ENCODE results near the gene WIPF1.

The WIPF1 gene

GRCh38 chr2:174529916-174530315 lies 67.7 kb downstream of the WIPF1 start:
- DNase-seq, result no peak

DNA sequence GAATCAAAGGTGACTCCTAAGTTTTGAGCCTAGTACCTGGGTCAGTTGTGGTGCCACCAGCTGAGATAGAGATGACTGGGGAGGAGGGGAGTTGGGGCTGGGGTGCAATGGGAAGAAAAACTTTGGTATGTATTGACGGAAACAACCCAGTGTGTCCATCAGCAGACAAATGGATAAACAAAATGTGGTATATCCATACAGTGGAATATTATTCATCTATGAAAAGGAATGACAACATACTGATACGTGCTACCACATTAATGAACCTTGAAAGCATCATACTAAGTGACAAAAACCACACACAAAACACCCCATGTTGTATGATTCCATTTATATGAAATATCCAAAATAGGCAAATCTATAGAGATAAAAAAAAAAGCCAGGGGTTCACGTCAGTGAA lies 69.6 kb downstream of the WIPF1 start:
- no peak for DNase-seq

- DNase-seq, result no peak
These were observed 70.4 kb downstream of the WIPF1 start for GRCh38 chr2:174527101-174527721.

GRCh38 chr2:174524527-174524926 lies 73.1 kb downstream of the WIPF1 start:
- DNase-seq, result peak in 1 of 2 donors; percentile 12

- DNase-seq, result peak in 1 of 2 donors; percentile 9
These were observed 75.1 kb downstream of the WIPF1 start for GRCh38 chr2:174522553-174522952.

DNA sequence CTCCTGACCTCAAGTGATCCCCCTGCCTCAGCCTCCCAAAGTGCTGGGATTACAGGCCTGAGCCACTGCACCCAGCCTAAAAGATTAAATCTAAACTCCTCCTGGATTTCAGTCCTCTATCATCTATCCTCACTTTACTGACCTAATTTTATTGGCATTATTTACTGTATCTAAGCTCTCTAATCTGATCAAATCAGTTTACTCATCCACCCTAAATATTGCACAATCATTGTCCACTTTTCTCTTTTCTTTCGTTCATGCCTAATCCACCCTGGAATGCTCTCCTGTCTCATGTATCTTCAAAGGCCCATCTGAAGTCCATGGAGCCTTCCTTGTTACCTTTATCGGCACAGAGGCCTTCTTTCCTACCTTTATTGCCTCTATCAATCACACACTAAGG lies 79.2 kb downstream of the WIPF1 start:
- DNase-seq, result no peak

DNA sequence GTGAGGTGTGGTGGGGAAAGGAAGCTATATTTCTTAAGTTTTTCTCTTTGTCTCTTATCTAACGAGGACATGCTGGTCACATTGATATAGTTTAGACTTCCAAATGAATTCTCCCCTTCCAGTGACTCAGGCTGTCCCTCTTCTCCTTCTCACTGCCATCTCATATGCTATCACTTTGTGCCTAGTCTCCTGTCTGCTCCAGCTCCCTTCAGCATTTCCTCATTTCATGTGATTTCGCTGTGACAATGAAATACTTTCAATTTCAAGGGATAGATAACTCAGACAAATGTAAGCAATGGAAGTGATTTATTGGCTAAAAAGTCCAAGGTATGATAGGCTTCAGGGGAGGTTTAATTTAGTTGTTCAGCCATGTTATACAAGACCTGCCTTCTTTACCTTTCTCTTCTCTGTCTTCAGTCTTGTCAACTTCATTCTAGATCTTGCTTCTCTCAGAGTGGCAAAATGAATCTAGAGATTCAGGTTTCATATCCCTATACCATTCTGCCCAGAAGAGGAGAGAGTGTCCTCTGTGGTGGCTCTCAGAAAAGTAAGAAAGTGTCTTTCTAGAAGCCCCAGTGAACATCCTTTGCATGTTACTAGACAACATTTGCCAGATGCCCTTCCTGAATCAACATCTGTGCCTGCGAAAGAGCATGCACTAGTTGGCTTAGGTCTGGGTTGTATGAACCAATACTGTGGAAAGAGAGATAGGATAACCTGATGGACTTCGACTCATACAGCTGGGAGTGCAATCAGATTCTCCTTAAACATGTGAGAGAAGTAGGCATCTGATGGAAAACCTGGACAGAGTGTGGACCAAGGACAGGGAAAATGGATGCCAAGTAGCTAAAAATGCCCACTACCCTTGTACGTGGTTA lies 80.9 kb downstream of the WIPF1 start:
- DNase-seq, result no peak

GRCh38 chr2:174512345-174512744 lies 85.3 kb downstream of the WIPF1 start:
- DNase-seq, result no peak

- no peak for DNase-seq
These were observed 85.9 kb downstream of the WIPF1 start for GRCh38 chr2:174511580-174512260.

- no peak for DNase-seq
These were observed 86.9 kb downstream of the WIPF1 start for GRCh38 chr2:174510583-174511189.

Data from CD4-positive, alpha-beta T cell treated with Interferon alpha-2 for 1 hour (primary cell).